Erythroblast (primary cell): ENCODE results near the gene SH2D3A.

Source experiments
- GATA1 ChIP-seq: IDR thresholded peaks from 2 replicates; pipeline ENCODE4 v1.6.1; 2011; ENCODE audit warnings: low read depth, mild to moderate bottlenecking, control low read depth, low read length, moderate library complexity
- POLR2A ChIP-seq: IDR thresholded peaks from 2 replicates; pipeline ENCODE4 v1.6.1; 2011; ENCODE audit warnings: mild to moderate bottlenecking, low read length

DNA sequence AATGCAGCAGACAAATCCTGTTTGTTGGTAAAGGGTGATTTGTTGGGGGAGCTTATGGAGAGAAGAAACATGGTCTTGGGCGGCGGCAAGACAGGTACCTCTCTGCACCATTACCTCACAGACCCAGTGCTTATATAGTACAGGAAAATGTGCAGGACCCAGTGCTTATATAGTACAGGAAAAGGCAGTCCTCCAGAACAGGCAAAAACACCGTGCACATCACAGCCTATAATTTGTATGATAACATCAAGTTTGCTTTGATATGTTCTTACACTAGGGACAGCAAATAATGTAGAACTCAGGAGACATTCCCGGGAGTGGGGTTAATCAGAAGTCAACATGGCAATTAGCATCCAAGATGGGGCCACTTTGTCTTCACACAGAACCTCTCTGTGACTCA, 26.2 kb upstream of the SH2D3A start:
- TF ChIP-seq POLR2A, result no peak
- no peak for TF ChIP-seq GATA1
